Peyer's patch (tissue), 4 donors: ENCODE data around the gene TMEM59L. TPM values are rescaled to one million over a fixed set of nuclear protein-coding genes. Genes with fewer than 3 reads are reported as not detected.

Experiments
- DNase-seq, 3 donors: peaks; one replicate each; pipeline ENCODE4 v3.0.0-alpha.2; 2017 to 2019
- H3K27ac ChIP-seq, 4 donors: fragments of 200-600 bp; sonication (generic); one replicate each; pipeline ENCODE4 v1.5.1; 2016 to 2019
- H3K27me3 ChIP-seq, 2 donors: fragments of 200-600 bp; sonication (generic); one replicate each; pipeline ENCODE4 v1.5.1; 2019
- H3K36me3 ChIP-seq, 3 donors: fragments of 200-600 bp; sonication (generic); one replicate each; pipeline ENCODE4 v1.5.1; 2016 to 2019
- H3K4me1 ChIP-seq, 4 donors: fragments of 200-600 bp; sonication (generic); one replicate each; pipeline ENCODE4 v1.5.1; 2016 to 2019
- H3K4me3 ChIP-seq, 4 donors: fragments of 200-600 bp; sonication (generic); 1 replicate in 3 of 4; 2 replicates in 1 of 4; pipeline ENCODE4 v1.5.1; 2016 to 2019; ENCODE audit warnings: mild to moderate bottlenecking in 1 of 4
- H3K9me3 ChIP-seq, 4 donors: fragments of 200-600 bp; sonication (generic); one replicate each; pipeline ENCODE4 v1.5.1; 2016 to 2019; ENCODE audit warnings: mild to moderate bottlenecking in 1 of 4
- CTCF ChIP-seq, 6 experiments: fragments of 450-650 bp in 4 of 6; fragments of 200-600 bp in 2 of 6; sonication (generic) in 1 of 6; IDR thresholded peaks; one replicate each; pipeline ENCODE4 v1.5.1; 2017 to 2019; ENCODE audit warnings: antibody characterized with exemption in 6 of 6, mild to moderate bottlenecking in 3 of 6, moderate library complexity in 1 of 6
- POLR2A ChIP-seq, 2 donors: fragments of 450-650 bp; IDR thresholded peaks; one replicate each; pipeline ENCODE4 v1.5.1; 2017; ENCODE audit warnings: antibody characterized with exemption in 2 of 2, mild to moderate bottlenecking in 2 of 2, moderate library complexity in 2 of 2
- total RNA-seq, 4 donors: library from RNA; depleted of rRNA; stranded (reverse); fragments of >200 nt; gene quantifications; one replicate each; pipeline ENCODE4 v1.1.0, GENCODE V29; 2016

TMEM59L gene
- total RNA-seq, 4 donors from 2014 or later: 0.70 to 2.0 (median 1.7) TPM; not detected in 1

GRCh38 chr19:18644196-18645034, 31.7 kb downstream of the TMEM59L start:
- Histone ChIP-seq H3K9me3 (no peaks in the 10 kb centered on the region), H3K4me1 (peaks cover 0 to 17% (median 6%) of the 10 kb centered on the region in 4 donors)
- no peak for DNase-seq

GRCh38 chr19:18645035-18645511, 32.4 kb downstream of the TMEM59L start:
- no peak for DNase-seq
- no peak overlapping the region for H3K27ac ChIP-seq

More at GRCh38 chr19:18644196-18645034, 31.7 kb downstream of the TMEM59L start:
- H3K4me3 ChIP-seq: no peak overlapping the region
- H3K27ac ChIP-seq: no peak overlapping the region
- H3K27me3 ChIP-seq: no peaks in the 10 kb centered on the region
- H3K36me3 ChIP-seq: no peaks in the 10 kb centered on the region
- no peak for TF ChIP-seq POLR2A (IDR thresholded peaks at IDR 0.05)
- TF ChIP-seq CTCF (IDR thresholded peaks at IDR 0.05): peak in 1 of 6 experiments; percentile 18

GRCh38 chr19:18646535-18647370, 34.1 kb downstream of the TMEM59L start:
- Histone ChIP-seq H3K27me3 (no peaks in the 10 kb centered on the region), H3K27ac (no peak overlapping the region)
- DNase-seq: no peak

More at GRCh38 chr19:18645035-18645511, 32.4 kb downstream of the TMEM59L start:
- no peaks in the 10 kb centered on the region for H3K9me3 ChIP-seq
- no peaks in the 10 kb centered on the region for H3K36me3 ChIP-seq
- H3K27me3 ChIP-seq: no peaks in the 10 kb centered on the region
- TF ChIP-seq POLR2A (IDR thresholded peaks at IDR 0.05): no peak
- H3K4me1 ChIP-seq: peaks cover 0 to 17% (median 6%) of the 10 kb centered on the region in 4 donors
- H3K4me3 ChIP-seq: no peak overlapping the region

GRCh38 chr19:18647371-18647767, 34.7 kb downstream of the TMEM59L start:
- H3K36me3 ChIP-seq: no peaks in the 10 kb centered on the region
- TF ChIP-seq POLR2A (IDR thresholded peaks at IDR 0.05): no peak
- no peak for TF ChIP-seq CTCF (IDR thresholded peaks at IDR 0.05)
- H3K27me3 ChIP-seq: no peaks in the 10 kb centered on the region
- DNase-seq: no peak
- peaks cover 0 to 29% (median 6%) of the 10 kb centered on the region in 4 donors for H3K4me1 ChIP-seq
- H3K9me3 ChIP-seq: no peaks in the 10 kb centered on the region
- H3K4me3 ChIP-seq: no peak overlapping the region
- no peak overlapping the region for H3K27ac ChIP-seq

More at GRCh38 chr19:18646535-18647370, 34.1 kb downstream of the TMEM59L start:
- no peak for TF ChIP-seq CTCF (IDR thresholded peaks at IDR 0.05)
- no peak for TF ChIP-seq POLR2A (IDR thresholded peaks at IDR 0.05)
- Histone ChIP-seq H3K9me3 (no peaks in the 10 kb centered on the region), H3K4me3 (no peak overlapping the region), H3K4me1 (peaks cover 0 to 24% (median 6%) of the 10 kb centered on the region in 4 donors), H3K36me3 (no peaks in the 10 kb centered on the region)

- Histone ChIP-seq H3K36me3 (no peaks in the 10 kb centered on the region), H3K4me3 (no peak overlapping the region), H3K27me3 (no peaks in the 10 kb centered on the region), H3K27ac (no peak overlapping the region), H3K4me1 (peaks cover 0 to 29% (median 6%) of the 10 kb centered on the region in 4 donors), H3K9me3 (no peaks in the 10 kb centered on the region)
- no peak for DNase-seq
- no peak for TF ChIP-seq CTCF (IDR thresholded peaks at IDR 0.05)
- no peak for TF ChIP-seq POLR2A (IDR thresholded peaks at IDR 0.05)
Observed at GRCh38 chr19:18647807-18648206, 35.1 kb downstream of the TMEM59L start.
